HFF-Myc (cell line): ENCODE data around the gene SLC25A51.
"Not testable (repeated sequence)": the region's sequence is repeated elsewhere in the genome, so short reads cannot be mapped to it uniquely, and the experiment has no call there.

Source experiments
- DNase-seq: peaks from one replicate; pipeline ENCODE4 v3.0.0-alpha.2; 2011; ENCODE audit warnings: low read depth; ENCODE audit errors: extremely low read depth
- H3K4me3 ChIP-seq: replicated peaks from 2 replicates; pipeline ENCODE4 v1.5.1; 2011; ENCODE audit warnings: low read depth, mild to moderate bottlenecking, control low read depth, low read length
- CTCF ChIP-seq: IDR thresholded peaks from 2 replicates; pipeline ENCODE4 v1.5.1; 2012; ENCODE audit warnings: mild to moderate bottlenecking, low read depth, low read length, control low read depth; ENCODE audit errors: missing control alignments

The SLC25A51 gene

DNA sequence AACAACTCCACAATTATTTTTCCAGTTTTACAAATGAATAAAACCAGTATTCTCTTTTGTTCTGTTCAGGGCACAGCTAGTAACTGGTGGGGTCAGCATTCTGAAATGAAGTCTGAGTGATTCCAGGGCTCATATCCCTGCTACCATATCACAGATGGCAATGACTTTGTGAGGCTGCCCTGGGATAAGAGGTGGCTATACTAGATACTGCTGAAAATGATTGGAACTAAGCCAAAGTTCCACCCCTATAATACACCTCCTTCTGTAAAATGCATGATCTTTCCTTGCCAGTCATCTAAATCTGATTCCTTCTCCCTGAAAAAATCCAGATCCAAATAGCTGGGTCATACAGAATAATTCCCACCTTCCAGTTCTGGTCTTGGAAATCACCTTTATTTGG lies 14.4 kb downstream of the SLC25A51 start:
- no peak overlapping the region for H3K4me3 ChIP-seq
- DNase-seq = no peak
- TF ChIP-seq CTCF = no peak

DNA sequence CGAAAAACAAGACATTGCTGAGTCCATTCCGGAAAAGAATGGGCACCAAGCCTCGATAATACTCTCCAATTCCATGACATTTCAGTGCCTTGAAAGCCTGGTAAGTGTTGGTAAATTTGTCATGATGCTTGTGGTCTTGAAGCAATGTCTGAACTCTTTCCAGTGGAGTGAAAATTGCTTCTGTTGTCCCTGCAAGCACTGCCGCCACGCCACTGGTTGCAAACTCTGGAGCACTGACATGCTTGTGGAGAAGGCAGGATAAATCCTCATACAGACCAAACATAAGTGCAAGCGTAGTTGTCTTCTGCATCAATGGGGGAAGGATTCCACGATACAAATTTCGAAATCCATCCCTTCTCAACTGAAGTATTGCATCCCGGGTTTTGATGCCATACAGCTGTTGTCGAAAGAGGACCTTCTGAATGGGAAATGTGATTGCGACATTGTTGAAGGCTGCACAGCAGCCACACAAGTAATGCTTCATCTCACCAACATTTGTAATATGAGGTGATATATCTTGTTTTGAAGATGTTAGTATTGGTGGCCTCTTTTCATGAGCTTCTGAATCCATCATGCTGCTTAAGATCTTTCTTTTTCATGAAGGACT lies 15.8 kb downstream of the SLC25A51 start:
- H3K4me3 ChIP-seq, DNase-seq: not testable (repeated sequence)

DNA sequence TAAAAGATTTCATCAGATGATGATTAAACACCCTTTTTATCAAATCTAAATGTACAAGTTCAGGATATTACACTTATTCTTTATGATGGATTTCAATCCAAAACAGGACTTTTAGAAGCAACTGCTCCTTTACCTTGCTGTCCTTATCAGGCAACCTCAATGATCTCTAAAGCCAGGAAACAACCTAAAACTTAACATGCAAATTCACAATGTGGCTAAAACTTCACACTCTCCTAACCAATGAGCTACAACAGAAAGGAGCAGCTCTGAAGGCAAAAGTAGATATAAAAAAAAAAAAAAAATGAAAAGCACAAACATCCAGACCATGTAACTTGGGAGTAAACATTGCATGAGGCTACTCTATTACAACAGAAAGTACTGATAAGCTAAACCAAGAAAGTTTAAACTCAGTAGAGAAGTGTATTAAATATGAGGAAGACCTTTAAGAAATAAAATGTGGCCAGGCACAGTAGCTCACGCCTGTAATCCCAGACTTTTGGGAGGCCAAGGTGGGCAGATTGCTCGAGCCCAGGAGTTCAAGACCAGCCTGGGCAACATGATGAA lies 22.9 kb downstream of the SLC25A51 start:
- H3K4me3 ChIP-seq = no peak overlapping the region
- no peak for TF ChIP-seq CTCF
- no peak for DNase-seq

GRCh38 chr9:37876376-37876775 lies 27.6 kb downstream of the SLC25A51 start:
- no peak for DNase-seq
- no peak overlapping the region for H3K4me3 ChIP-seq
- no peak for TF ChIP-seq CTCF

DNA sequence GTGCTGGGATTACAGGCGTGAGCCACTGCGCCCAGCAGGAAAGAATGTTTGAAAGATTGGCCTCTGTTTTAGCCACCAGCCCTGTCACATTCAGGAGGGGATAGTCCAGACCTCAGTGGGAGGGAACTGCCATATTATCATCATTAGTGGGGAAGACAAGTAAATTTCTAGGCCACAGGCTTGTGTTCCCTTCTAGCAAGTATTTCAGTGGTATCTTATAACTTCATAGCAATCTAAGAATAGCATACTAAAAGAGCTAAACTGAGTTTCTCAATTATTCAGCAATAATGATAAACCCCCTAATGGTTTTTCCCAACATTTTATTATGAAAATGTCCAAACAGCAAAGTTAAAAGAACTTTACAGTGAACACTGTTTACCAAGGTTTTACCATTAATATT lies 30.0 kb downstream of the SLC25A51 start:
- DNase-seq = no peak
- no peak for TF ChIP-seq CTCF
- no peak overlapping the region for H3K4me3 ChIP-seq

DNA sequence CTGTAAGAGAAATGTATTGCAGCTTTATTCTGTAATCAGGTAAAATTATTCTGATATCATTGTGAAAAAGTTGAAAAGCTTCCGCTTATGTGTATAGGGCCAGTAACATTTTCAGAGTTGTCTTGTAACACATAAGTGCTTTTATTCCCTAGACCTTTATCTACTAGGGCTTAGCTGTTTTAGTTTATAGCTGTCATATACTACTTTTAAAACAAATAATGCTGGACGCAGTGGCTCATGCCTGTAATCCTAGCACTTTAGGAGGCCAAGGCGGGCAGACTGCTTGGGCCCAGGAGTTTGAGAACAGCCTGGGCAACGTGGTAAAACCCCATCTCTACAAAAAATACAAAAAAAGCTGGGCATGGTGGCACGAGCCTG lies 33.1 kb downstream of the SLC25A51 start:
- no peak for DNase-seq
- H3K4me3 ChIP-seq = no peak overlapping the region
- no peak for TF ChIP-seq CTCF

DNA sequence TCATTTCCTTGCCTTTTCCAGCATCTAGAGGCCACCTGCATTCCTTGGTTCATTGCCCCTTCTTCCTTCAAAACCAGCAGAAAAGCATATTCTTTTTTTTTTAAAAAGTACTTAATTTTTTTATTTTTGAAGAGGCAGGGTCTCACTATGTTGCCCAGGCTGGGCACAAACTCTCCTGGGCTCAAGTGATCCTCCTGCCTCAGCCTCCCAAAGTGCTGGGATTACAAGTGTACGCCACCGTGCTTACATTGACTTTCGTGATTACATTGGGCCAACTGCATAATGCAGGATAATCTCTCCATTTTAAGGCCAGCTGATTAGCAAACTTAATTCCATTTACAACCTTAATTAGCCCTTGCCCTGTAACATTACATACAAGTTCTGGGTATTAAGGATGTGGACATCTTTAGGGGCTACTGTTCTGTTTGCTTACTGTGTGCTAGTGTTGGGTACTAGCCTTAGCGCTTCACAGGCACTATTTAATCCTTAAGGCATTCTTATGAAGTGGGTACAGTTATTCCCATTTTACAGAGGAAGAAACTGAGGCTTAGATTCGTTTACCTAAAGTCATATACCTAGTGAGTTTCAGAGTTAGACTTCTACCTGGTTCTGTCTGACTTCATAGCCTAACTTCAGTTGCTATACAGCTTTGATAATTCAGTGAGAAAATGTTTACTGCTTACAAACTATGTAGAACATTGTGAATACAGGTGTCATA lies 33.7 kb downstream of the SLC25A51 start:
- no peak for DNase-seq
- no peak for TF ChIP-seq CTCF
- no peak overlapping the region for H3K4me3 ChIP-seq
